IPS-20b (cell line): Measurements from ENCODE around the gene UXS1.

Source experiments
- H3K27ac ChIP-seq: one replicate; pipeline ENCODE4 v1.5.1; 2013; ENCODE audit warnings: low read length
- H3K27me3 ChIP-seq: 2 replicates; pipeline ENCODE4 v1.6.1; 2013; ENCODE audit warnings: mild to moderate bottlenecking, low read length, inconsistent platforms; ENCODE audit not compliant: insufficient read depth
- H3K36me3 ChIP-seq: 2 replicates; pipeline ENCODE4 v1.6.1; 2013; ENCODE audit warnings: low read depth, mild to moderate bottlenecking, inconsistent platforms, low read length, moderate library complexity; ENCODE audit not compliant: insufficient read depth
- H3K4me1 ChIP-seq: 2 replicates; pipeline ENCODE4 v1.6.1; 2013; ENCODE audit warnings: mild to moderate bottlenecking, control low read depth, inconsistent platforms, low read length, moderate library complexity; ENCODE audit not compliant: insufficient read depth
- H3K4me3 ChIP-seq: 2 replicates; pipeline ENCODE4 v1.5.1; 2013; ENCODE audit warnings: mild to moderate bottlenecking, low read length, inconsistent platforms
- H3K9ac ChIP-seq: 2 replicates; pipeline ENCODE4 v1.6.1; 2013; ENCODE audit warnings: low read depth, mild to moderate bottlenecking, inconsistent platforms, low read length, moderate library complexity
- H3K9me3 ChIP-seq: 2 replicates; pipeline ENCODE4 v1.6.1; 2013; ENCODE audit warnings: mild to moderate bottlenecking, low read depth, low read length, inconsistent platforms; ENCODE audit not compliant: insufficient read depth

Gene UXS1

GRCh38 chr2:106158871-106159270 is 35.2 kb downstream of the UXS1 start:
- no peak overlapping the region for H3K4me3 ChIP-seq
- no peaks in the 10 kb centered on the region for H3K27me3 ChIP-seq
- peaks cover 79% of the 10 kb centered on the region for H3K36me3 ChIP-seq
- H3K27ac ChIP-seq = no peak overlapping the region
- H3K4me1 ChIP-seq = peaks cover 13% of the 10 kb centered on the region
- H3K9ac ChIP-seq = no peak overlapping the region
- no peaks in the 10 kb centered on the region for H3K9me3 ChIP-seq

GRCh38 chr2:106158131-106158530 is 36.0 kb downstream of the UXS1 start:
- Histone ChIP-seq H3K4me3 (no peak overlapping the region), H3K9me3 (no peaks in the 10 kb centered on the region), H3K36me3 (peaks cover 78% of the 10 kb centered on the region), H3K9ac (no peak overlapping the region), H3K27me3 (no peaks in the 10 kb centered on the region), H3K4me1 (peaks cover 5% of the 10 kb centered on the region), H3K27ac (no peak overlapping the region)

- no peaks in the 10 kb centered on the region for H3K9me3 ChIP-seq
- H3K4me1 ChIP-seq = peaks cover 2% of the 10 kb centered on the region; the same call in 1 of the 2 replicates
- H3K36me3 ChIP-seq = peaks cover 71% of the 10 kb centered on the region
- H3K9ac ChIP-seq = no peak overlapping the region
- no peak overlapping the region for H3K27ac ChIP-seq
- no peaks in the 10 kb centered on the region for H3K27me3 ChIP-seq
- H3K4me3 ChIP-seq = no peak overlapping the region
These were observed 36.7 kb downstream of the UXS1 start for GRCh38 chr2:106157416-106157815.

GRCh38 chr2:106156305-106157296 is 37.5 kb downstream of the UXS1 start:
- Histone ChIP-seq H3K4me3 (no peak overlapping the region), H3K9ac (no peak overlapping the region), H3K36me3 (peaks cover 64% of the 10 kb centered on the region), H3K4me1 (no peaks in the 10 kb centered on the region), H3K9me3 (no peaks in the 10 kb centered on the region), H3K27me3 (no peaks in the 10 kb centered on the region), H3K27ac (no peak overlapping the region)

GRCh38 chr2:106153781-106154180 is 40.3 kb downstream of the UXS1 start:
- Histone ChIP-seq H3K27ac (no peak overlapping the region), H3K9ac (no peak overlapping the region), H3K36me3 (peaks cover 62% of the 10 kb centered on the region), H3K4me3 (no peak overlapping the region), H3K4me1 (no peaks in the 10 kb centered on the region), H3K27me3 (no peaks in the 10 kb centered on the region), H3K9me3 (no peaks in the 10 kb centered on the region)

GRCh38 chr2:106147665-106148064 is 46.4 kb downstream of the UXS1 start:
- no peaks in the 10 kb centered on the region for H3K9me3 ChIP-seq
- no peak overlapping the region for H3K4me3 ChIP-seq
- H3K4me1 ChIP-seq = peaks cover 9% of the 10 kb centered on the region
- no peak overlapping the region for H3K9ac ChIP-seq
- H3K27me3 ChIP-seq = no peaks in the 10 kb centered on the region
- no peak overlapping the region for H3K27ac ChIP-seq
- peaks cover 49% of the 10 kb centered on the region for H3K36me3 ChIP-seq

GRCh38 chr2:106147159-106147558 is 46.9 kb downstream of the UXS1 start:
- H3K27me3 ChIP-seq = no peaks in the 10 kb centered on the region
- no peak overlapping the region for H3K9ac ChIP-seq
- H3K9me3 ChIP-seq = no peaks in the 10 kb centered on the region
- no peak overlapping the region for H3K4me3 ChIP-seq
- H3K36me3 ChIP-seq = peaks cover 54% of the 10 kb centered on the region
- H3K27ac ChIP-seq = no peak overlapping the region
- H3K4me1 ChIP-seq = peaks cover 9% of the 10 kb centered on the region

GRCh38 chr2:106144621-106145331 is 49.3 kb downstream of the UXS1 start:
- H3K4me1 ChIP-seq = peaks cover 9% of the 10 kb centered on the region
- peaks cover 38% of the 10 kb centered on the region for H3K36me3 ChIP-seq
- H3K9me3 ChIP-seq = no peaks in the 10 kb centered on the region
- H3K27me3 ChIP-seq = no peaks in the 10 kb centered on the region
- no peak overlapping the region for H3K27ac ChIP-seq
- no peak overlapping the region for H3K4me3 ChIP-seq
- H3K9ac ChIP-seq = no peak overlapping the region

GRCh38 chr2:106143495-106144215 is 50.4 kb downstream of the UXS1 start:
- Histone ChIP-seq H3K27ac (no peak overlapping the region), H3K4me1 (peaks cover 9% of the 10 kb centered on the region), H3K4me3 (no peak overlapping the region), H3K9me3 (no peaks in the 10 kb centered on the region), H3K9ac (no peak overlapping the region), H3K36me3 (peaks cover 36% of the 10 kb centered on the region), H3K27me3 (no peaks in the 10 kb centered on the region)

- H3K27me3 ChIP-seq = no peaks in the 10 kb centered on the region
- H3K36me3 ChIP-seq = peaks cover 43% of the 10 kb centered on the region
- H3K27ac ChIP-seq = no peak overlapping the region
- H3K4me1 ChIP-seq = peaks cover 9% of the 10 kb centered on the region
- no peak overlapping the region for H3K9ac ChIP-seq
- no peak overlapping the region for H3K4me3 ChIP-seq
- H3K9me3 ChIP-seq = no peaks in the 10 kb centered on the region
These were observed 51.4 kb downstream of the UXS1 start for GRCh38 chr2:106142683-106143082.

GRCh38 chr2:106140913-106141312 is 53.2 kb downstream of the UXS1 start:
- H3K4me1 ChIP-seq = peaks cover 9% of the 10 kb centered on the region
- no peaks in the 10 kb centered on the region for H3K27me3 ChIP-seq
- H3K9ac ChIP-seq = no peak overlapping the region
- peaks cover 43% of the 10 kb centered on the region for H3K36me3 ChIP-seq
- no peak overlapping the region for H3K27ac ChIP-seq
- no peak overlapping the region for H3K4me3 ChIP-seq
- no peaks in the 10 kb centered on the region for H3K9me3 ChIP-seq
